NCI-H748 (cell line): ENCODE data around the gene SMAP1.

Source experiments
- DNase-seq: peaks from one replicate; lab custom pipeline; 2025; ENCODE audit not compliant: unreplicated experiment; lab: John Stamatoyannopoulos, UW

The SMAP1 gene

GRCh38 chr6:70839286-70840266 is 171.9 kb downstream of the SMAP1 start:
- no peak for DNase-seq

GRCh38 chr6:70841112-70841511 is 173.4 kb downstream of the SMAP1 start:
- no peak for DNase-seq

GRCh38 chr6:70842541-70842940 is 174.9 kb downstream of the SMAP1 start:
- no peak for DNase-seq

- DNase-seq, result peak; percentile 6
These were observed 175.7 kb downstream of the SMAP1 start for GRCh38 chr6:70843328-70843918.

GRCh38 chr6:70844301-70844700 is 176.6 kb downstream of the SMAP1 start:
- no peak for DNase-seq

GRCh38 chr6:70846207-70846835 is 178.6 kb downstream of the SMAP1 start:
- DNase-seq, result peak; percentile 65

- peak; percentile 8 for DNase-seq
These were observed 179.7 kb downstream of the SMAP1 start for GRCh38 chr6:70847106-70848084.

- DNase-seq, result no peak
These were observed 181.8 kb downstream of the SMAP1 start for GRCh38 chr6:70849348-70850069.

GRCh38 chr6:70852667-70853246 is 185.1 kb downstream of the SMAP1 start:
- DNase-seq, result no peak

- no peak for DNase-seq
These were observed 189.8 kb downstream of the SMAP1 start for GRCh38 chr6:70857387-70858077.

- no peak for DNase-seq
These were observed 192.4 kb downstream of the SMAP1 start for GRCh38 chr6:70860045-70860444.

GRCh38 chr6:70860920-70861319 is 193.2 kb downstream of the SMAP1 start:
- no peak for DNase-seq

- DNase-seq, result no peak
These were observed 195.7 kb downstream of the SMAP1 start for GRCh38 chr6:70863343-70863742.

GRCh38 chr6:70864401-70864800 is 196.7 kb downstream of the SMAP1 start:
- DNase-seq, result no peak

GRCh38 chr6:70872469-70872868 is 204.8 kb downstream of the SMAP1 start:
- DNase-seq, result no peak

- DNase-seq, result peak; percentile 12
These were observed 206.7 kb downstream of the SMAP1 start for GRCh38 chr6:70874181-70874913.

GRCh38 chr6:70879496-70879895 is 211.8 kb downstream of the SMAP1 start:
- DNase-seq, result no peak
